Stimulated activated CD8-positive, alpha-beta memory T cell treated with anti-CD3 and anti-CD28 coated beads, Interleukin-4, amount 100 ng/mL, for 24 hours (primary cell): Measurements from ENCODE around the gene METTL16.

ENCODE experiments used
- DNase-seq: peaks from one replicate; pipeline ENCODE4 v3.0.0-alpha.2; 2020; ENCODE audit warnings: low read depth

The METTL16 gene

GRCh38 chr17:2414446-2415064, 97.1 kb downstream of the METTL16 start:
- DNase-seq = no peak

- DNase-seq = no peak
Measured at GRCh38 chr17:2412561-2413021, 99.1 kb downstream of the METTL16 start.

DNA sequence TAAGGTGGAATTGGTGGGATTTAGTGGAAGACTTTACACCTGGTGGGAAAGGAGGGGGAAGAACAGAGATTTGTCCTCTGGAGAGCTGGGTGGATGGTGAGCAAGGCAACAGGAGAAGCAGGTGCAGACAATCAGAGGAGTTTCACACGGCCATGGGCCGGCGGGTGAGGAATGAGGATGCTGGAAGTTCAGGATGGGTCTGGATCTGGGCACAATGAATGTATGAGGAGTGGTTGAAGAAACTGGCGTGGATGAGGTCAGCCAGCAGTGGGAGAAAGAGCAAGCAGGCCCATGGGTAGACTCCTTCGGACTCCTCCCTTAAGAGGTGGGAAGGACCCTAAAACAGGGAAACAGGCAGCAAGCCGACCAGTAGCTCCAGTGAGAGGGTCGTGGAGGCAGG, 100.7 kb downstream of the METTL16 start:
- DNase-seq = no peak

- DNase-seq = no peak
Measured at GRCh38 chr17:2406903-2407790, 104.5 kb downstream of the METTL16 start.

GRCh38 chr17:2406271-2406902, 105.3 kb downstream of the METTL16 start:
- no peak for DNase-seq

- no peak for DNase-seq
Measured at GRCh38 chr17:2405247-2405926, 106.3 kb downstream of the METTL16 start.

- no peak for DNase-seq
Measured at GRCh38 chr17:2403044-2403443, 108.6 kb downstream of the METTL16 start.

DNA sequence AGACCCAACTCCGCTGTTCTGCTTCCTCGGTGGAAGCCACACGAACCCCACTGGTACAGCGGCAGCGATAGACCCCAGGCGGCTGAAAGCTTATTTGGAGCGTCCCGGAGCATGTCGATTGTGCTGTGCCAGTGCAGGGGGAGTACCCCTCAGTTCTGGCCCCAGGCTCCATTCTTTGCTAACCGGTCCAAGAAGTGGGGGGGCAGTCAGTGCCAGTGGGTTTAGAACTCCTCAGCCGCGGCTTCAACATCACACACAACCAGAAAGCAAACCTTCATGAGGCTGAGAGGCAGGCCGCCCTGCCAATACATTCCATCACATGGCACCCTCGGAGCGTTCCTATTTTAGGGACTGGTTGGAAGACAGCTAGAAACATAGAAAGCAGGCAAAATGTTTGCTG, 109.1 kb downstream of the METTL16 start:
- no peak for DNase-seq

- peak; percentile 100 for DNase-seq
Measured at GRCh38 chr17:2401426-2402221, 110.1 kb downstream of the METTL16 start.

- DNase-seq = peak; percentile 93
Measured at GRCh38 chr17:2400877-2401425, 110.7 kb downstream of the METTL16 start, which contains the start of gene MNT. TSS of gene MNT (minus strand) at chr17:2401060. CDS start at chr17:2400712, 348 bp downstream.

GRCh38 chr17:2400474-2400866, 111.2 kb downstream of the METTL16 start:
- no peak for DNase-seq

GRCh38 chr17:2399572-2400473, 111.9 kb downstream of the METTL16 start:
- DNase-seq = peak; percentile 92

- DNase-seq = no peak
Measured at GRCh38 chr17:2398655-2399571, 112.8 kb downstream of the METTL16 start.

DNA sequence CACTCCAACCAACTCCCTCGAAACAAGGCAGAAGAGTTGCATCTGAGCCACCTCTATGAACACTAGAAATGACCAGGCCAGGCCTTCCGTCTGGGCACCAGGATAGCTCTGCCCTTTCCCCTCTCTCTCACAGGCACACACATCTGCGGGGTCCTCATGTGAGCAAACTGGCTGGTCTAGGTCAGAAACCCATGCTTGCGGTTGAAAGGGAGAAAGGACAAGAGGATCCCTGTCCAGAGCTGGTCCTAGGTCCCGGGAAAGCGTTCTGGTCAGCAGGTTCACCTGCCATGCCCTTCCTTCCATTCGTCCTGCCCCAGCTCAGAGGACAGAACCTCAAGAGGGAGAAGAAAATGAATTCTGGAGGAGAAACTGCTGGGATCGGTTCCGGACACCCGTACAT, 113.5 kb downstream of the METTL16 start:
- no peak for DNase-seq

DNA sequence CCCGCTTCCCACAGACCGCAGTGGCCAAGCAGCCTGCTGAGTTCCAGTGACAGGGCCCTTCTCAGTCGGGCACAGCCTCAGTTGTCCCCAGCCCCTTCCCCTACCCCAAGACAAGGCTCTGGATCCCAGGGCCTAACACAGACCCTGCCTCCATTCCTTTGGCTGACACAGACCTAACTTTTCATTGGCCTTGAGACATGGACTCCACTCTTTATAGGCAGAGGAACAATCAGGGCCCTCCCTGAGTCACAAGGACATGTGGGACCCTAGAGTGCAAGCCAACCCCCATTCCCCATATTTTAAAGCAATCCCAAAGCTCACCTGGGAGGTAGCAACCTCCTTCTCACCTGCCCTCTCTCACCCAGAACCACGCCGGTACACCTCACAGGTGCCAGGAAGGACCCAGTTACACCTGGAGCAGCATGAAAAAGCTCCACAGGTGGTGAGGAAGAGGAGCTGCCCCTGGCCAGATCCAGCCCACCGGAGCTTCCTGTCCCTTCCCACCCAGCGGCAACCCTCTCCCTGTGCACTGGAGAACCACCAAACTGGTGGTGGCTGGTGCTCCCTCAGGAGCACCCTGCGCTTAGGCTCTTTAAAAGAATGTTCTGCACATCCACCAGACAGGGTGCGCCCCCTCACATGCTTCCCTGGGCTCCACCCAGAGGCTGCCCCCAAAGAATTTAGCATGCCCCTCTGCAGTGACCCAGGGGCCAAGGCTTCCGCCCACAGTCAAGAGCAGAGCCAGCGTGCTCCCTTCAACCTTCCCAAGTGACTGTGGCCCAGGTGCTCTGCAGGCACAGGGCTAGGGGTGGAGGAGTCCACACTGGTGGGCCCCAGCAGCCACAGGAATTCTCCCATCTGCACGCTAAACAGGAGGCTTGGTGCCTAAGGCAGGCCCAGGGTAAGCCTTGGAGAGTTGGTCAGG, 114.2 kb downstream of the METTL16 start:
- no peak for DNase-seq

DNA sequence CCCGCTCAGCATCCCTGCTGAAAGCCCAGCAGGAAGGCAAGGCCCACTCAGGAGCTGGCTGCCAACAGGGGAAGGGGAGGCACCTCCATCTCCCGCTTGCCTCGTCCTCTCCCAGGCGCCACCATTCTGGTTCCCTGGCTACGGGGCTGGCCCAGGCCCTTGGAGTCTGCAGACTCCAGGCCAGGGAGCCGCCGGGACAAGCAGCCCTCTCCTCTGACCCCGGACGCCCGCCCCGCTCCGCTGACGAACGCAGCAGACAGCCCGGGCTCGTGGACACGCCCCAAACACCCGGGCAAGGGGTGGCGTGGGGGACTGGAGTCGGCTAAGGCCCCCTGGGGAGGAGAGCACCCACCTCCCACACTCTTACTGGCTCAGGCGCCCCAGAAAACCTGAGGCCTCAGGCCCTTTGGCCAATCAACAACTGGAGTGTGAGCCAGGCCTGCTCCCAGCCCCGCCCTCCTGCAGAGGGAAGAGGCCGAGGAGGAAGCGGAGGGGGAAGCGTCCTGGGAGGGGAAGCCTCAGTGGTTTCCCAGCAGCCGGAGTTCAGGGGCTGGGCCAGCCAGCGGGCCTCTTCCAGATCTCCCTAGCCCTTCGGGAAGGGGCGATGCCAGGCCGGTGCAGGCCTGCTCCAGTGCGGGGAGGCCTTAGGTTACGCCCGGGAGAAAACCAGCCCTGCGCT, 115.0 kb downstream of the METTL16 start:
- peak; percentile 41 for DNase-seq

- no peak for DNase-seq
Measured at GRCh38 chr17:2396192-2396567, 115.5 kb downstream of the METTL16 start.
